Effector memory CD8-positive, alpha-beta T cell (primary cell): ENCODE measurements around the gene DHPS.
"Not testable (repeated sequence)": the region's sequence is repeated elsewhere in the genome, so short reads cannot be mapped to it uniquely, and the experiment has no call there.

Experiments
- ATAC-seq: fragments of 150-1000 bp; cut with Tn5 transposase; replicated peaks from 2 replicates; pipeline ENCODE4 v1.10.0; 2021; ENCODE audit warnings: mild to moderate bottlenecking, moderate library complexity
- DNase-seq, 3 experiments: peaks; one replicate each; pipeline ENCODE4 v3.0.0; 2021
- H3K27ac Mint-ChIP-seq, 2 donors: one replicate each; pipeline ENCODE4 v1.8.0; 2022; ENCODE audit warnings: mild to moderate bottlenecking in 2 of 2, mixed read lengths in 2 of 2, moderate library complexity in 2 of 2
- H3K27me3 Mint-ChIP-seq, 2 donors: one replicate each; pipeline ENCODE4 v1.8.0; 2022; ENCODE audit warnings: mixed read lengths in 2 of 2
- H3K36me3 Mint-ChIP-seq: one replicate; pipeline ENCODE4 v1.8.0; 2022; ENCODE audit warnings: mild to moderate bottlenecking, moderate library complexity, mixed read lengths; ENCODE audit not compliant: insufficient read depth
- H3K4me1 Mint-ChIP-seq, 2 donors: one replicate each; pipeline ENCODE4 v1.8.0; 2022; ENCODE audit warnings: low read depth in 2 of 2, mixed read lengths in 2 of 2
- H3K4me3 Mint-ChIP-seq, 2 donors: one replicate each; pipeline ENCODE4 v1.8.0; 2022; ENCODE audit warnings: mild to moderate bottlenecking in 2 of 2, mixed read lengths in 2 of 2, moderate library complexity in 2 of 2
- H3K9me3 Mint-ChIP-seq, 2 donors: one replicate each; pipeline ENCODE4 v1.8.0; 2022; ENCODE audit warnings: mixed read lengths in 2 of 2

The DHPS gene

DNA sequence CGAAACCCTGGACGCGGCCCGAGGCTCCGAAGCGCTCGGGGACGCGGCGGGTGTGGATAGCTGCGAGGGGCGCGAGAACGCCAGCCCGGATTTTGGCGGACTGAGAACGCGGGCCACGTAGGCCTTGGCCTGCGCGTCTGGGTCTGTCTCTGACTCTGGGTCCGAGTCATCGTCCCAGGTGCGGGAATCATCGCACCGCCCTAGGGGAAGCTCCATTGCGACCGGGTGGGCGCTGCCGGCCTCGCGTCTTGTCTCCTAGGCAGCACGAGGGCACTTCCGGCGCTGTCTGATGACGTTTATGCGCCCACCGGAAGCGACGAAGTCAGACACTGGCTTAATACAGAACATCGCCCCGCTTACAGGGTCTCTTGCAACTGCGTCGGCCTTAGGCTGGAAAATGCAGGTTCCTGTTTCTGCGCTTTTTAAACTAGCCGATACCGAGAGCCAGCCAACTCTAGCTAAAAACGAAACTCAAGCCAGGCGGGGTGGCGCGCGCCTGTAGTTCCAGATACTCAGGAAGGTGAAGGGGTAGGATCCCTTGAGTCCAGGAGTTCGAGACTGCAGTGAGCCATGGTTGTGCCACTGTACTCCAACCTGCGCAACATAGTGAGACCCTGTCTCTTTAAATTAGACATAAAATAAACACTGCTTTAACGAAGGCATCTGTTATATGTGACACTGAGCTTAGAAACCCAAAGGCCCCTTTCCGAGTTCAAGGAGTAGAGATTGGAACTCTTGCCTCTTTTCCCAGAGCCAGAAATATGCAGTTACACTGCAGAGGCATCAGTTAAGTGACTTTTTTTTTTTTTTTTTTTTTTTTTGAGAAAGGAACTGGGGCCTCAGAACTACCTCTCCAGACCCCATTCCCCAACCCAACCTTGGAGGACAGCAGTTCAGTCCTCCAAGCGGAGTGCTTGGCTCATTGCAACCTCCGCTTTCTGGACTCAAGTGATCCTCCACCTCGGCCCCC lies 15.0 kb upstream of the DHPS start, which contains the start of gene FBXW9:
Gene FBXW9 (minus strand): TSS at position 266 of the 970 bp plus-strand sequence. CDS start 50 bp downstream, at position 216.
- DNase-seq (peak; percentile 98 to 99 (median 98)), ATAC-seq (peak; percentile 97)
- Mint-ChIP-seq H3K9me3 (no peaks in the 10 kb centered on the region), H3K36me3 (peaks cover 18% of the 10 kb centered on the region), H3K27ac (peak within 1 kb of the TSS; percentile 96 to 97), H3K4me3 (peak within 1 kb of the TSS; percentile 86 to 89), H3K27me3 (no peaks in the 10 kb centered on the region), H3K4me1 (peaks cover 0 to 2% of the 10 kb centered on the region in 2 donors)

DNA sequence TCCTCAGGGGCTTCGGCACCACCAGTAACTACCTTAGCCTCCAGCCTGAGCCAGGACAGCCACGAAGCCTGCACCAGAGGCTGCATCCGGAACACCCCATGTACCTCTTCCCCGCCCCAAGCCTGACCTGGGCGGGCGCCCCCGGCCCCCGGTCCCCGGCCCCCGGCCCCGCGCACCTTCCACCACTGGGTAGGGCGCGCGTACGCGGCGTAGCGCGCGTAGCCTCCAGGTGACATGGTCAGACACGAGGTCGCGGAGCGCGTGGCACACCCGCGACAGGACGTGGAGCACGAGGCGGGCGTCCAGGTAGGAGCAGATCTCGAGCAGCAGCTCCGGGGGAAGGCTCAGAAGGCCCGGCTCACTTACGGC lies 14.3 kb upstream of the DHPS start:
- no peak for DNase-seq
- peaks cover 13% of the 10 kb centered on the region for H3K36me3 Mint-ChIP-seq
- H3K27me3 Mint-ChIP-seq, result no peaks in the 10 kb centered on the region
- H3K27ac Mint-ChIP-seq, result peak overlapping the region; percentile 96 to 97
- ATAC-seq, result peak; percentile 21
- H3K4me3 Mint-ChIP-seq, result peak overlapping the region; percentile 86 to 89
- H3K9me3 Mint-ChIP-seq, result no peaks in the 10 kb centered on the region
- H3K4me1 Mint-ChIP-seq, result peaks cover 0 to 3% of the 10 kb centered on the region in 2 donors

DNA sequence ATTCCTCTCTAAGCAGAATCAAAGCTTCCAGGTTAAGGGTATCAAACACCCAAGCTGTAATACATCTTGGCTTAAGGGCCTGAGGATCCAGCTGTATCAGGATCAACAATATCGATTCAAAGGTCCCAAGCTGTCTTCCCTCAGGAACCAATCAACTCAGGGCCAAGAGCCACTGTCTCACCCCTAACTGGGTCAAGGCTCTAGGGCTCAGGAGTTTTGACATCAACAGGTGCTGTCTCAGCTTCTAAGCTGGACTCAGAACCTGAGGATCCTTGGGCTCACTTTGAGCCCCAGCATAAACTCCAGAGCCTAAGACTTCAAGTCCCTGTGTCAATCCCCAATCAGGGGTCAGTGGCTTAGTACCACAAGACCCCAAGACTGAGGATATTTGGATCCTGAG lies 13.8 kb upstream of the DHPS start:
- no peak for DNase-seq

DNA sequence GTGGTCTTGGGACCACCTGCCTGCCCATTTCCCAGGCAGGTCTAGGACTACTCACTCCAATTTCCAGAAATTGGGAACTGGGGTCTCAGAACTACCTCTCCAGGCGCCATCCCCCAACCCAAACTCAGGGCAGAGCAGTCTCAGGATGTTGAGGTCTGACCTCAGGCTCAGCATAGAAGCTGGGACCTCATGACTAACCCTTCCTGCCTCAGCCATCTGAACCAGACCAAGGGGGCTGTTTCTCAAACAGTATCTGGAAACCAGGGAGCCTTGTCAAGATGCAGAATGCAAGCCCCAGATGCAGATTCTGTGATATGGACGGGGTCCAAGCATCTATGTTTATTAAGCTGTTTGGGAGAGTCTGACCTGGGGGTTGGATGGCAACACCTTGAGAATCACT lies 13.4 kb upstream of the DHPS start:
- H3K4me1 Mint-ChIP-seq, result peaks cover 0 to 3% of the 10 kb centered on the region in 2 donors
- H3K9me3 Mint-ChIP-seq, result no peaks in the 10 kb centered on the region
- ATAC-seq (no peak), DNase-seq (no peak)
- H3K27ac Mint-ChIP-seq, result no peak overlapping the region
- H3K27me3 Mint-ChIP-seq, result no peaks in the 10 kb centered on the region
- H3K4me3 Mint-ChIP-seq, result peak overlapping the region in 1 of 2 donors; percentile 89
- peaks cover 11% of the 10 kb centered on the region for H3K36me3 Mint-ChIP-seq

More for the DNA sequence above, 13.8 kb upstream of the DHPS start:
- H3K4me1 Mint-ChIP-seq, result peaks cover 0 to 3% of the 10 kb centered on the region in 2 donors
- H3K27ac Mint-ChIP-seq, result peak overlapping the region in 1 of 2 donors; percentile 96
- no peaks in the 10 kb centered on the region for H3K27me3 Mint-ChIP-seq
- H3K9me3 Mint-ChIP-seq, result no peaks in the 10 kb centered on the region
- H3K36me3 Mint-ChIP-seq, result peaks cover 11% of the 10 kb centered on the region
- H3K4me3 Mint-ChIP-seq, result peak overlapping the region; percentile 86 to 89
- ATAC-seq, result no peak

DNA sequence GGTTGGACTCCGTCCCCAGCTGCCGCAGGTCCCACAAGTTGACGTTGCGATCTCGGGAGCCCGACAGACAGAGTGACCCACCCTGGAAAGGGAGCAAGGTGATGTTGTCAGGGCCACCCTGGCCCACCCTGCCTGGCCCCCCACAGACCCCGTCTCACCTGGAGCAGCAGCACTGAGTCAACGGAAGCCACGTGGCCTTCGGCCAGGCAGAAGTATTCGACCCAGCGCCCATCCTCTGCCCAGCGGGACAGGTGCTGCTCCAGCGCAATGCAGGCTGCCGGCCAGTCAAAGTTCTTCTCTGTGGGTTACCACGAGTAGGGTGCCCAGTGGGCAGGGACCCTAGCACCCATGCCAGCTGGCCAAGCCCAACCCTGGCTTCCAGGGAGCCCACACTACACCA lies 13.0 kb upstream of the DHPS start:
- peaks cover 0 to 3% of the 10 kb centered on the region in 2 donors for H3K4me1 Mint-ChIP-seq
- H3K4me3 Mint-ChIP-seq, result no peak overlapping the region
- H3K27ac Mint-ChIP-seq, result no peak overlapping the region
- ATAC-seq (no peak), DNase-seq (no peak)
- H3K27me3 Mint-ChIP-seq, result no peaks in the 10 kb centered on the region
- H3K9me3 Mint-ChIP-seq, result no peaks in the 10 kb centered on the region
- peaks cover 11% of the 10 kb centered on the region for H3K36me3 Mint-ChIP-seq

DNA sequence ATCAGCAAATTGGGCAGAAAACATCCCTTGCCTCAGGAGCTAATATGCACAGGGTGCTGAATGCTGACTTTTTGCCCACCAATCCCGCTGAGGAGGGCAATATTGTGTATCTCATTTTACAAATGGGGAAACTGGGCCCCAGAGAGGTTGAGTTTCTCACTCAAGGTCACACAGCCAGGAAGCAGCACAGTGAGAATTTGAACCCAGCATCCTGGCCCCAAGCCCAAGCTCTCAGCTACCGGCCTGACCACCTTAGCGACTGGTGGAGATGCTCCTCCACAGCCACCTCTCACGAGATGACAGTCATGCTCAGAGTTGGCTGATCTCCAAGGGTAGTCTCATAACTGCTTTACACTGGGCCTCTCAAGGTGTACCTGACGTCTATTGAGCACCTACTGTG lies 11.3 kb upstream of the DHPS start:
- Mint-ChIP-seq H3K27me3 (no peaks in the 10 kb centered on the region), H3K4me3 (no peak overlapping the region), H3K27ac (no peak overlapping the region), H3K36me3 (peaks cover 11% of the 10 kb centered on the region), H3K4me1 (peaks cover 0 to 3% of the 10 kb centered on the region in 2 donors), H3K9me3 (no peaks in the 10 kb centered on the region)
- ATAC-seq (no peak), DNase-seq (no peak)

DNA sequence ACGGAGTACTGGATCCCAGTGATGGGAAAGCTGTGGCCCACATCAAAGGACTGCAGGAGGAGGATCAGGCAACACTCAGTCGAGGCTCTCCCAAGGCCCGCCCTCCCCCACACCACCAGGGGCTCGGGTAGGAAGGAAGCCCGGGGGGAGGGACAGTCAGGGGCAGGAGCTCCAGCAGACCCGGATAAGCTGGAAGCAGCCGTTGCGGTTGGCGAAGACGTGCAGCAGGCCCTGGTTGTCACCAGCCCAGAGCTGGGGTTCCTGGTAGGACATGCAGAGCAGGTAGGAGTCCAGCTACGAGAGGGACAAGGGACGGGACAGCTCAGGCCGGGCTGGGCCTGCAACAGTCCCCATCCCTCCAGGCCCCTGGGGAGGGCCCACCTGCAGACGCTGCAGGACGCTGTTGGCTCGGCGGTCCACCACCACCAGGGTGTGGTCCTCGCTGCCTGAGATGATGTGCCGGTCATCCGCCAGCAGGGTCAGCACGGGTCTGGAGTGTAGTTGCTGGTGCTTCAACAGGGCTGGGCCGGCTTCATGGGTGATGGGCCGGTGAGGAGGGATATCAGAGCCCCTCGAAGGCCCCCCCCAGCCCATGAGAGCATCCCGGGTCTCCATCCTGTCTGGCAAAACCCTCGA lies 8.0 kb upstream of the DHPS start:
- peaks cover 0 to 3% of the 10 kb centered on the region in 2 donors for H3K4me1 Mint-ChIP-seq
- DNase-seq (no peak), ATAC-seq (no peak)
- H3K4me3 Mint-ChIP-seq, result no peak overlapping the region
- H3K36me3 Mint-ChIP-seq, result peaks cover 3% of the 10 kb centered on the region
- H3K9me3 Mint-ChIP-seq, result no peaks in the 10 kb centered on the region
- H3K27me3 Mint-ChIP-seq, result no peaks in the 10 kb centered on the region
- H3K27ac Mint-ChIP-seq, result peak overlapping the region in 1 of 2 donors; percentile 57

DNA sequence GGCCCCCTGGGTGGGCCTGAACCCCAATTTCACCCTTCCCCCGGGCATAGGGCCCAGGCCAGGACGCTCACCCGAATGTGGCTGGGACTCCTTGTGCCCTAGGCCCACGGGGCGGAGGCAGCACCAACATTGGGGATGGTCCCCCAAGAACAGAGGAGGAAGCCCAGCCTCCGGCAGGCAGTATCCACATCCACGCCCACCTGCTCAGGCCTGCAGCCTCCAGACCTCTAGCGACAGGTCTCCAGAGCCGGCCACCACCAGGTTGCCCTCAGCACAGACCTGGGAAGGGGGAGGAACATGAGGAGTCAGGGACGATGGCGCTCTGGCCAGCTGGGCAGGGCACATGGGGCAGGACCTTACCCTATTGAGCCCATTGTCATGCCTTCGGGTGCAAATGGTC lies 7.3 kb upstream of the DHPS start:
- H3K4me3 Mint-ChIP-seq, result no peak overlapping the region
- no peaks in the 10 kb centered on the region for H3K9me3 Mint-ChIP-seq
- H3K27me3 Mint-ChIP-seq, result no peaks in the 10 kb centered on the region
- no peak overlapping the region for H3K27ac Mint-ChIP-seq
- peaks cover 0 to 3% of the 10 kb centered on the region in 2 donors for H3K4me1 Mint-ChIP-seq
- H3K36me3 Mint-ChIP-seq, result peaks cover 3% of the 10 kb centered on the region
- no peak for DNase-seq
- ATAC-seq, result no peak

DNA sequence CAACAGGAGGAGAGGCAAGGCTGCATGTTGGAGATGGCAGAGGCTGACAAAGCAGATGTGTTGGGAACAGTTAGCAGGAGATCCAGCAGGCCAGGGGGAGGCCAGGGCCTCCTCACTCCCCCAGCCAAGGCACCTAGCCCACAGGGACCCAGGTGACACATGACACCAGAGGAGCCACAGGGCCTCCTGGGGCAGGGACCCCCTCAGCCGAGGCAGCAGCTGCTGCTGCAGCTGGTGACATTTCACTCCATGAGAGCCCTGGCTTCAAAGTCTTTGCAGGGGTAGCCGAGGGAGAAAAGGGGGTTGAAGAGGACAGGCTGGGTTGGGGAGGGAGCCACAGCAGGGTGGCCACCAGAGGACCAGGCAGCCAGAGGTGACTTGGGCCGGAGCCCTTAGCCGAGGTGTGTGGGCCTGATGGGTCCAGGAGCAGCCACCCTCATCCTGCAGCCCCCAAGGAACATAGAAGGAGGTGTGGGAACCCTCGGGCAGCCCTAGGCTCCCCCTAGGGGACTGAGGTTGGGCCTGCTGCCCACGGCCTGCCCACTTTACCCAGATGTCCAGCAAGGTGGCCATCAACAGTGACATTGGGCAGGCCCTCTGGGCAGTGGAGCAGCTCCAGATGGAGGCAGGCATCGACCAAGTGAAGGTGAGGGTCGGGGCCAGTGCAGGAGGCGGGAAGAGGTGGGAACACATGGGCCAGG lies 6.0 kb upstream of the DHPS start, which contains the start of gene GNG14:
Gene GNG14 (plus strand): TSS at position 503 of the 701 bp plus-strand sequence. CDS start 51 bp downstream, at position 554.
- H3K27me3 Mint-ChIP-seq, result no peaks in the 10 kb centered on the region
- peaks cover 10% of the 10 kb centered on the region for H3K36me3 Mint-ChIP-seq
- ATAC-seq, result no peak
- H3K4me3 Mint-ChIP-seq, result no peak within 1 kb of the TSS
- peaks cover 0 to 3% of the 10 kb centered on the region in 2 donors for H3K4me1 Mint-ChIP-seq
- DNase-seq, result no peak
- no peak within 1 kb of the TSS for H3K27ac Mint-ChIP-seq
- H3K9me3 Mint-ChIP-seq, result no peaks in the 10 kb centered on the region

DNA sequence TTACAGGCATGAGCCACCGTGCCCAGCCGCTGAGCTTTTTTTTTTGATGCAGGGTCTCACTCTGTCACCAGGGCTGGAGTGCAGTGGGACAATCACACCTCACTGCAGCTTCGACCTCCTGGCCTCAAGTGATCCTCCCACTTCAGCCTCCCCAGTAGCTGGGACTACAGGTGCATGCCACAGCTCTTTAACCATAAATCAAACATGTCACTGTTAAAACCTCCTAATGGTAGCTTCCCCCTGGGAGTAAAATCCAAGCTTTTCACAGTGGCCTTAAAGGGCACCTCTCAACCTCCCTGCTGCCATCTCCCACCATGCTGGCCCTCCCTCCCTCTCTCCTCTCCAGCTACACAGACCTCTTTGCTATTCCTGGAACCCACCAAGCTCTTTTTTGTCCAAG lies 4.2 kb upstream of the DHPS start:
- peaks cover 26% of the 10 kb centered on the region for H3K36me3 Mint-ChIP-seq
- no peak overlapping the region for H3K4me3 Mint-ChIP-seq
- no peak for ATAC-seq
- DNase-seq, result no peak
- H3K9me3 Mint-ChIP-seq, result no peaks in the 10 kb centered on the region
- no peak overlapping the region for H3K27ac Mint-ChIP-seq
- H3K4me1 Mint-ChIP-seq, result peaks cover 8 to 10% of the 10 kb centered on the region in 2 donors
- H3K27me3 Mint-ChIP-seq, result no peaks in the 10 kb centered on the region

DNA sequence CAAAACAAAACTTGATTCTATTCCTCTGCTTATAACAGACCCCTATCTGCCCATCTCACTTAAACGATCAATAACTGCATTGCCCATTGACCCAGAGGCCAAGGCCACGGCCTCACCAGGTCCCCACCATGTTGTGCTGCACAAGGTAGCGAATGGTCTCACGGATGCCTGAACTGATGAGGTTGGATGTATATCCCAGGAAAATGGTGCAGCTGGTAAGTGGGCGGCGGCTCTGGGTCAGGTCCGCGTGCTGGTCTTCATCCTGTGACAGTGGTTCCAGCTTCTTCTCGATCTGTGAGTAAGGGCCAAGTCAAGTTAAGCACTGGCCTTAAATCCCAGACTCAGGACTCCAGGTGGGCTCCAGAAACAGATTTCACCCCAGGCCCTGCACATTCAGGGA lies 1.6 kb downstream of the DHPS start:
- H3K4me3 Mint-ChIP-seq, result peak overlapping the region; percentile 25 to 92

DNA sequence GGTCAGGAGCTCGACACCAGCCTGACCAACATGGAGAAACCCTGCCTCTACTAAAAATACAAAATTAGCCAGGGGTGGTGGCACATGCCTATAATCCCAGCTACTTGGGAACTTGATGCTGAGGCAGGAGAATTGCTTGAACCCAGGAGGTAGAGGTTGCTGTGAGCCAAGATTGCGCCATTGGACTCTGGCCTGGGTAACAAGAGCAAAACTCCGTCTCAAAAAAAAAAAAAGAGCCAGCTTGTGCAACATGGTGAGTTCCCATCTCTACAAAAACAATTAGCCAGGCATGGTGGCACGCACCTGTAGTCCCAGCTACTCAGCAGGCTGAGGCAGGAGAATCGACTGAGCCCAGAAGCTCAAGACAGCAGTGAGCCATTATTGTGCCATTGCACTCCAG lies 3.6 kb downstream of the DHPS start:
- Mint-ChIP-seq H3K4me1 (peaks cover 25 to 26% of the 10 kb centered on the region in 2 donors), H3K36me3 (peaks cover 82% of the 10 kb centered on the region)
- not testable (repeated sequence) for ATAC-seq, H3K27ac Mint-ChIP-seq, H3K27me3 Mint-ChIP-seq, H3K4me3 Mint-ChIP-seq, H3K9me3 Mint-ChIP-seq, DNase-seq

More for the DNA sequence above, 1.6 kb downstream of the DHPS start:
- H3K27me3 Mint-ChIP-seq, result no peaks in the 10 kb centered on the region
- no peak for DNase-seq
- peaks cover 67% of the 10 kb centered on the region for H3K36me3 Mint-ChIP-seq
- no peak for ATAC-seq
- H3K4me1 Mint-ChIP-seq, result peaks cover 23 to 26% of the 10 kb centered on the region in 2 donors
- H3K9me3 Mint-ChIP-seq, result no peaks in the 10 kb centered on the region
- peak overlapping the region in 1 of 2 donors; percentile 91 for H3K27ac Mint-ChIP-seq

DNA sequence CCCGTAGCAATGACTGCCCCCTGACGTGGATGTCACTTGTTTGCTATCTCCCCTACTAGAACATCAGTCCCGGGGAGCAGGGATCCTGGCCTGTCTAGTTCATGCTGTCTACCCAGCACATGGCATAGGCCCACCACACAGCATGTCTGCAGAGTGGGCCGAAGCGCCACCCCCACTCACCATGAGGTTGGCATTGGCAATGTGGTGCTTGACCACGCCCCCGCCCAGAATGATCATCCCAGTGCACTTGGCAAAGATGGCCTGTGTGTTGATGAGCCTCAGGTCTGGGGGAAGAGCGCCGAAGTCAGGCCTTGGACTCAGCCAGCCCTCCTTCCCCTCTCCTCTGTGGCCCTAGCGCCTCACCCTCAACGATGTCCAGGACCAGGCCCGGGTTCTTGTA lies 4.8 kb downstream of the DHPS start:
- H3K36me3 Mint-ChIP-seq, result peaks cover 84% of the 10 kb centered on the region
- no peaks in the 10 kb centered on the region for H3K9me3 Mint-ChIP-seq
- no peak for DNase-seq
- H3K27ac Mint-ChIP-seq, result no peak overlapping the region
- H3K4me3 Mint-ChIP-seq, result peak overlapping the region in 1 of 2 donors; percentile 35
- ATAC-seq, result no peak
- H3K27me3 Mint-ChIP-seq, result no peaks in the 10 kb centered on the region
- H3K4me1 Mint-ChIP-seq, result peaks cover 28 to 29% of the 10 kb centered on the region in 2 donors
